HepG2 (cell line): Measurements from ENCODE around the gene ATRN. TPM values are rescaled to one million over a fixed set of nuclear protein-coding genes. Genes with fewer than 3 reads are reported as not detected.

ENCODE experiments used
- DMAP1 ChIP-seq: IDR thresholded peaks from 2 replicates; pipeline ENCODE4 v1.6.1; 2016
- GABPB1 ChIP-seq: IDR thresholded peaks from 2 replicates; pipeline ENCODE4 v1.6.1; 2016; ENCODE audit warnings: mild to moderate bottlenecking, missing genetic modification reagents, moderate library complexity, missing compliant biosample characterization
- GLI4 ChIP-seq: sonication (generic); formaldehyde crosslinking; IDR thresholded peaks from 2 replicates; pipeline ENCODE4 v1.5.1; 2020; ENCODE audit warnings: missing genetic modification reagents, mild to moderate bottlenecking, moderate library complexity, borderline replicate concordance
- KDM1A ChIP-seq: IDR thresholded peaks from 2 replicates; pipeline ENCODE4 v1.6.1; 2016; ENCODE audit warnings: missing compliant biosample characterization
- MXD4 ChIP-seq: IDR thresholded peaks from 2 replicates; pipeline ENCODE4 v1.6.1; 2016; ENCODE audit warnings: mild to moderate bottlenecking, missing biosample characterization, missing genetic modification reagents
- NFYB ChIP-seq: sonication (generic); formaldehyde crosslinking; IDR thresholded peaks from 2 replicates; pipeline ENCODE4 v1.4.0; 2020; ENCODE audit warnings: missing genetic modification reagents
- NKX3-1 ChIP-seq: sonication (generic); formaldehyde crosslinking; IDR thresholded peaks from 2 replicates; pipeline ENCODE4 v1.5.0; 2020; ENCODE audit warnings: missing genetic modification reagents
- NONO ChIP-seq, 2 experiments: fragments of 450-650 bp in 1 of 2; sonication (generic) in 1 of 2; formaldehyde crosslinking in 1 of 2; IDR thresholded peaks in 1 of 2; conservative IDR thresholded peaks in 1 of 2; 2 replicates each; pipeline versions ENCODE4 v1.6.1 to v1.8.0; 2017 to 2022; ENCODE audit warnings: mild to moderate bottlenecking in 1 of 2, missing genetic modification reagents in 1 of 2, moderate library complexity in 1 of 2
- PRPF4 ChIP-seq: fragments of 200-400 bp; formaldehyde crosslinking; IDR thresholded peaks from 2 replicates; pipeline ENCODE4 v1.6.1; 2016; ENCODE audit warnings: low read length, low read depth; ENCODE audit not compliant: poor library complexity, severe bottlenecking
- REXO4 ChIP-seq: sonication (generic); formaldehyde crosslinking; IDR thresholded peaks from 2 replicates; pipeline ENCODE4 v1.8.0; 2022; ENCODE audit warnings: missing genetic modification reagents, mild to moderate bottlenecking, borderline replicate concordance
- TCF7L2 ChIP-seq: IDR thresholded peaks from 2 replicates; pipeline ENCODE4 v1.6.1; 2011; ENCODE audit warnings: mild to moderate bottlenecking, low read depth, low read length, moderate library complexity
- THAP7 ChIP-seq: sonication (generic); formaldehyde crosslinking; IDR thresholded peaks from 2 replicates; pipeline ENCODE4 v1.8.1; 2023; ENCODE audit warnings: mild to moderate bottlenecking, missing genetic modification reagents
- ZFP62 ChIP-seq: sonication (generic); formaldehyde crosslinking; IDR thresholded peaks from 2 replicates; pipeline ENCODE4 v1.4.0; 2020; ENCODE audit warnings: missing genetic modification reagents
- ZNF12 ChIP-seq: sonication (generic); formaldehyde crosslinking; IDR thresholded peaks from 2 replicates; pipeline ENCODE4 v1.5.0; 2020; ENCODE audit warnings: missing genetic modification reagents
- ZNF275 ChIP-seq: sonication (generic); formaldehyde crosslinking; IDR thresholded peaks from 2 replicates; pipeline ENCODE4 v1.8.0; 2022; ENCODE audit warnings: missing genetic modification reagents, mild to moderate bottlenecking, inconsistent platforms, borderline replicate concordance
- ZNF317 ChIP-seq: sonication (generic); formaldehyde crosslinking; IDR thresholded peaks from 2 replicates; pipeline ENCODE4 v1.5.0; 2020; ENCODE audit warnings: mild to moderate bottlenecking, missing genetic modification reagents
- ZNF569 ChIP-seq: sonication (generic); formaldehyde crosslinking; IDR thresholded peaks from 2 replicates; pipeline ENCODE4 v1.5.0; 2020; ENCODE audit warnings: mild to moderate bottlenecking, missing genetic modification reagents, moderate library complexity, borderline replicate concordance
- ZNF652 ChIP-seq: IDR thresholded peaks from 2 replicates; pipeline ENCODE4 v1.6.1; 2016; ENCODE audit warnings: low read depth, borderline replicate concordance
- ZSCAN30 ChIP-seq: sonication (generic); formaldehyde crosslinking; IDR thresholded peaks from 2 replicates; pipeline ENCODE4 v1.5.0; 2020; ENCODE audit warnings: mild to moderate bottlenecking, missing genetic modification reagents
- polyA plus RNA-seq, 8 experiments: library from polyadenylated mRNA; depleted of rRNA in 3 of 8; stranded (reverse) in 7 of 8; unstranded in 1 of 8; fragments of >200 nt; fragmentation: Illumina TruSeq in 4 of 8; extraction: Trizol in 4 of 8; gene quantifications; 2 replicates each; pipeline versions ENCODE4 v1.2.1 to v1.2.3, GENCODE V29; 2011 to 2016; ENCODE audit warnings: low read depth in 4 of 8, missing spikeins in 1 of 8, mixed read lengths in 1 of 8; ENCODE audit not compliant: insufficient read depth in 1 of 8
- total RNA-seq, 5 experiments: library from RNA; depleted of rRNA; stranded (reverse); fragments of >200 nt; fragmentation: Illumina TruSeq; extraction: Trizol; gene quantifications; 2 replicates each; pipeline ENCODE4 v1.2.3, GENCODE V29; 2016; ENCODE audit warnings: low read depth in 1 of 5
- TF ChIP-seq, protein P1 (sequence below): sonication (generic); formaldehyde crosslinking; IDR thresholded peaks from 2 replicates; pipeline ENCODE4; 2020; ENCODE audit warnings: missing genetic modification reagents, mild to moderate bottlenecking, borderline replicate concordance
- TF ChIP-seq, protein P2 (sequence below): sonication (generic); formaldehyde crosslinking; IDR thresholded peaks from 2 replicates; pipeline ENCODE4 v1.4.0; 2020; ENCODE audit warnings: missing genetic modification reagents, mild to moderate bottlenecking, borderline replicate concordance

The ATRN gene
- total and polyA plus RNA-seq, 2 of the 13 experiments (the other 11 are each of a cell fraction or from before 2014, with no cell fraction given): 44.2 to 81.1 TPM

DNA sequence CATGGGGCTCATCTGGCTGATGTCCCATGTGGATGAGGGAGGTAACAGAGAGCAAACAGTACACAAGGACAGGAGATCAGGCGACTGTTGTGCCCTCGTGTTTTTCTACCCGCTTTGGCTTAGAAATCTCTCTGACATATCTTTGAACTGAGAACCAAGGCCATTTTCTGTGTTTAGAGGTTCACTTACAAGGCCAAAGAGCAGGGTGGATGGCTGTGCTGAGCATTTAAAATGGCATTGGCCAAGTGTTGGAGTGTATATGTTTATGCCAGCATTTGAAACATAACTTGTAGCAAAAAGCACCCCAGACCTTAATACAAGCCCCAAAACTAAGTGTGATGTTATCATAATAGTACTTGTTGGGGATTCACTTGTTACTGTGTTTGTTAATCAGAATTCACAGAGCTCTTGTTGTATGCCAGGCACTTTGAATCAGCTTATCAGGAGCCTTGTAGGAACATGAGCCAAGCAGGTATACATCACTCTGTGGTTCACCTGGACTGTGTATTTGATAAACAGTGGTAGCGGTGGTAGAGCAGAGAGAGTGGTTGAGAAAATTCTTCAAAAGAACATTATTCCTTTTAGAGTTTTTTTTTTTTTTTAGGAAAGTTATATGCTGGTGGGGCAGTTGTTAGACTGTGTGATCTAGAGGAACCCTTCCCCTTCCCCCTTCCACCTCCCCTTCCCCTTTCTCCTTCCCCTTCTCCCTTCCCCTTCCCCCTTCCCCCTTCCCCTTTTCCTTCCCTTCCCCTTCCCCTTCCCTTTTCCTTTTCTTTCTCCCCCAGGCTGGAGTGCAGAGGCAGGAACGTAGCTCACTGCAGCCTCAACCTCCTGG is 71.3 kb downstream of the ATRN start (continued):
- peak; percentile 59; the same call in 1 of the 2 replicates for TF ChIP-seq ZNF12 (CRISPR knock-in tag)
- TF ChIP-seq NKX3-1 (CRISPR knock-in tag): 0 out of 2 replicates have a peak, but pooled peaks have one; percentile 70
- TF ChIP-seq ZNF569: no peak
- TF ChIP-seq, protein P1, sequence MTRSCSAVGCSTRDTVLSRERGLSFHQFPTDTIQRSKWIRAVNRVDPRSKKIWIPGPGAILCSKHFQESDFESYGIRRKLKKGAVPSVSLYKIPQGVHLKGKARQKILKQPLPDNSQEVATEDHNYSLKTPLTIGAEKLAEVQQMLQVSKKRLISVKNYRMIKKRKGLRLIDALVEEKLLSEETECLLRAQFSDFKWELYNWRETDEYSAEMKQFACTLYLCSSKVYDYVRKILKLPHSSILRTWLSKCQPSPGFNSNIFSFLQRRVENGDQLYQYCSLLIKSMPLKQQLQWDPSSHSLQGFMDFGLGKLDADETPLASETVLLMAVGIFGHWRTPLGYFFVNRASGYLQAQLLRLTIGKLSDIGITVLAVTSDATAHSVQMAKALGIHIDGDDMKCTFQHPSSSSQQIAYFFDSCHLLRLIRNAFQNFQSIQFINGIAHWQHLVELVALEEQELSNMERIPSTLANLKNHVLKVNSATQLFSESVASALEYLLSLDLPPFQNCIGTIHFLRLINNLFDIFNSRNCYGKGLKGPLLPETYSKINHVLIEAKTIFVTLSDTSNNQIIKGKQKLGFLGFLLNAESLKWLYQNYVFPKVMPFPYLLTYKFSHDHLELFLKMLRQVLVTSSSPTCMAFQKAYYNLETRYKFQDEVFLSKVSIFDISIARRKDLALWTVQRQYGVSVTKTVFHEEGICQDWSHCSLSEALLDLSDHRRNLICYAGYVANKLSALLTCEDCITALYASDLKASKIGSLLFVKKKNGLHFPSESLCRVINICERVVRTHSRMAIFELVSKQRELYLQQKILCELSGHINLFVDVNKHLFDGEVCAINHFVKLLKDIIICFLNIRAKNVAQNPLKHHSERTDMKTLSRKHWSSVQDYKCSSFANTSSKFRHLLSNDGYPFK (CRISPR knock-in tag): no peak
- TF ChIP-seq REXO4 (CRISPR knock-in tag): no peak
- no peak for TF ChIP-seq PRPF4
- no peak for TF ChIP-seq ZSCAN30 (CRISPR knock-in tag)
- no peak for TF ChIP-seq NONO (IDR thresholded peaks at IDR 0.05)
- TF ChIP-seq NONO (CRISPR knock-in tag; conservative IDR thresholded peaks at IDR 0.05): peak; percentile 91
- TF ChIP-seq ZFP62 (CRISPR knock-in tag): no peak
- no peak for TF ChIP-seq THAP7 (CRISPR knock-in tag)
- TF ChIP-seq GABPB1 (CRISPR knock-in tag): no peak; the same call in 1 of the 2 replicates
- peak; percentile 90 for TF ChIP-seq DMAP1
- TF ChIP-seq ZNF652: no peak; the same call in 1 of the 2 replicates
- TF ChIP-seq MXD4 (CRISPR knock-in tag): peak; percentile 95
- 0 out of 2 replicates have a peak, but pooled peaks have one; percentile 38 for TF ChIP-seq KDM1A (CRISPR knock-in tag)
- TF ChIP-seq TCF7L2: no peak
- no peak for TF ChIP-seq GLI4 (CRISPR knock-in tag)
- TF ChIP-seq ZNF275: no peak
- TF ChIP-seq NFYB (CRISPR knock-in tag): 0 out of 2 replicates have a peak, but pooled peaks have one; percentile 34
- TF ChIP-seq, protein P2, sequence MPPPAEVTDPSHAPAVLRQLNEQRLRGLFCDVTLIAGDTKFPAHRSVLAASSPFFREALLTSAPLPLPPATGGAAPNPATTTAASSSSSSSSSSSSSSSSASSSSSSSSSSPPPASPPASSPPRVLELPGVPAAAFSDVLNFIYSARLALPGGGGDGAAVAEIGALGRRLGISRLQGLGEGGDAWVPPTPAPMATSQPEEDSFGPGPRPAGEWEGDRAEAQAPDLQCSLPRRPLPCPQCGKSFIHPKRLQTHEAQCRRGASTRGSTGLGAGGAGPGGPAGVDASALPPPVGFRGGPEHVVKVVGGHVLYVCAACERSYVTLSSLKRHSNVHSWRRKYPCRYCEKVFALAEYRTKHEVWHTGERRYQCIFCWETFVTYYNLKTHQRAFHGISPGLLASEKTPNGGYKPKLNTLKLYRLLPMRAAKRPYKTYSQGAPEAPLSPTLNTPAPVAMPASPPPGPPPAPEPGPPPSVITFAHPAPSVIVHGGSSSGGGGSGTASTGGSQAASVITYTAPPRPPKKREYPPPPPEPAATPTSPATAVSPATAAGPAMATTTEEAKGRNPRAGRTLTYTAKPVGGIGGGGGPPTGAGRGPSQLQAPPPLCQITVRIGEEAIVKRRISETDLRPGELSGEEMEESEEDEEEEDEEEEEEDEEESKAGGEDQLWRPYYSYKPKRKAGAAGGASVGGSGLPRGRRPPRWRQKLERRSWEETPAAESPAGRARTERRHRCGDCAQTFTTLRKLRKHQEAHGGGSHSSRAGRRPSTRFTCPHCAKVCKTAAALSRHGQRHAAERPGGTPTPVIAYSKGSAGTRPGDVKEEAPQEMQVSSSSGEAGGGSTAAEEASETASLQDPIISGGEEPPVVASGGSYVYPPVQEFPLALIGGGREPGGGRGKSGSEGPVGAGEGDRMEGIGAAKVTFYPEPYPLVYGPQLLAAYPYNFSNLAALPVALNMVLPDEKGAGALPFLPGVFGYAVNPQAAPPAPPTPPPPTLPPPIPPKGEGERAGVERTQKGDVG (CRISPR knock-in tag): no peak
- peak; percentile 89; the same call in 1 of the 2 replicates for TF ChIP-seq ZNF317
